Measurements from ENCODE around the gene MPPED2.

Gene MPPED2

GRCh38 chr11:30423886-30424285 lies 162.3 kb downstream of the MPPED2 start:
- TF ChIP-seq, protein P1, sequence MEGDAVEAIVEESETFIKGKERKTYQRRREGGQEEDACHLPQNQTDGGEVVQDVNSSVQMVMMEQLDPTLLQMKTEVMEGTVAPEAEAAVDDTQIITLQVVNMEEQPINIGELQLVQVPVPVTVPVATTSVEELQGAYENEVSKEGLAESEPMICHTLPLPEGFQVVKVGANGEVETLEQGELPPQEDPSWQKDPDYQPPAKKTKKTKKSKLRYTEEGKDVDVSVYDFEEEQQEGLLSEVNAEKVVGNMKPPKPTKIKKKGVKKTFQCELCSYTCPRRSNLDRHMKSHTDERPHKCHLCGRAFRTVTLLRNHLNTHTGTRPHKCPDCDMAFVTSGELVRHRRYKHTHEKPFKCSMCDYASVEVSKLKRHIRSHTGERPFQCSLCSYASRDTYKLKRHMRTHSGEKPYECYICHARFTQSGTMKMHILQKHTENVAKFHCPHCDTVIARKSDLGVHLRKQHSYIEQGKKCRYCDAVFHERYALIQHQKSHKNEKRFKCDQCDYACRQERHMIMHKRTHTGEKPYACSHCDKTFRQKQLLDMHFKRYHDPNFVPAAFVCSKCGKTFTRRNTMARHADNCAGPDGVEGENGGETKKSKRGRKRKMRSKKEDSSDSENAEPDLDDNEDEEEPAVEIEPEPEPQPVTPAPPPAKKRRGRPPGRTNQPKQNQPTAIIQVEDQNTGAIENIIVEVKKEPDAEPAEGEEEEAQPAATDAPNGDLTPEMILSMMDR (IDR thresholded peaks at IDR 0.05; ENCODE audit: extremely low read depth, insufficient read depth, missing control alignments): no peak
- no peak for DNase-seq (ENCODE audit: low spot score)
- in situ Hi-C loops (cut with MboI; ENCODE audit: low pct_unique_long_range_greater_than_20kb, low sequenced_read_pairs, unreplicated experiment): no loop called here

- no peak for DNase-seq (ENCODE audit: low spot score)
- TF ChIP-seq, protein P1 (IDR thresholded peaks at IDR 0.05; ENCODE audit: extremely low read depth, insufficient read depth, missing control alignments): no peak
Observed at GRCh38 chr11:30423279-30423648, 162.9 kb downstream of the MPPED2 start.

GRCh38 chr11:30422447-30423278 lies 163.5 kb downstream of the MPPED2 start:
- TF ChIP-seq, protein P1 (IDR thresholded peaks at IDR 0.05; ENCODE audit: extremely low read depth, insufficient read depth, missing control alignments): no peak
- in situ Hi-C loops (cut with MboI; ENCODE audit: low pct_unique_long_range_greater_than_20kb, low sequenced_read_pairs, unreplicated experiment): no loop called here
- no peak for DNase-seq (ENCODE audit: low spot score)

More at GRCh38 chr11:30423279-30423648, 162.9 kb downstream of the MPPED2 start:
- in situ Hi-C loops (cut with MboI; ENCODE audit: low pct_unique_long_range_greater_than_20kb, low sequenced_read_pairs, unreplicated experiment): no loop called here

DNA sequence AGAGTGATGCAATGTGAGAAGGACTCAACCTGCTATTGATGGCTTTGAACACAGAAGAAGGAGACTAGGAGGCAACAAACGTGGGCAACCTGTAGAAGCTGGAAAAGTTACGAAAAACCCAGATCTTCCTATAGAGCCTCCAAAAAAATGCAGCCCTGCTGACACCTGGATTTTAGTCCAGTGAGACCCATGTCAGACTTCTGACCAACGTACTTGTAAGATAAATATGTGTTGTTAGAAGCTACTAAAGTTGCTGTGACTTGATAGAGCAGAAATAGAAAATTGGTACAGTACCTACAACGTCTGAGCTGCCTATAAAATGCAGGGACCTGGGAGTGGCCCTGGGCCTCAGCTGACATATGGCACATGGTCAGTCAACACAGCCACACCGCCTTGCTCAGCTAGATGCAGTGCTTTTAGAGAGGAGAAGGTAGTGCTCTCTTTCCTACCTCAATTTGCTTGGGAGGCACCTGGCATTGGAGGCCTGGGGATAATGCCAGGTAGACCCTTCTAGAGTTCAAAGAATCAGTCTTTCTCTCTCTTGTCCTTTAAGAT lies 165.8 kb downstream of the MPPED2 start:
- TF ChIP-seq, protein P1 (IDR thresholded peaks at IDR 0.05; ENCODE audit: extremely low read depth, insufficient read depth, missing control alignments): no peak
- in situ Hi-C loops (cut with MboI; ENCODE audit: low pct_unique_long_range_greater_than_20kb, low sequenced_read_pairs, unreplicated experiment): no loop called here
- DNase-seq (ENCODE audit: low spot score): no peak

DNA sequence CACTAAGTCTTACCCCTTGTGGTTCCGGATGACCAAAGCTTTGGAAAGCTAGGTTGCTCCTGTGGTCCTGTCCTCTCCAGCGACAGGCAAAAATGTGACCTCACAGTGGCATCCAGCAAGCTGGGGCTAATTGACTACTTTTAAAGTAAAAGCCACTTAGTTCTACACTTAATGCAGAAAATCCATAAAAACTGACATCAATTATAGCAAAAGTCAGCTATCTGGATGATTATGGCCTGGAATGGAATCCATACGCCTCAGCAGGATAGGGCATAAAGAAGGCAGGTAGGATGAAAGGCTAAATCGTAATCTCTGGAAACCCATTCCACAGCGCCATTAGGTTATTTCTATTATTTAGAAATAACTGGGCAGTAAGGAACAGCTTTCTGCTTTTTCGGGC lies 171.3 kb downstream of the MPPED2 start:
- no peak for DNase-seq (ENCODE audit: low spot score)
- in situ Hi-C loops (cut with MboI; ENCODE audit: low pct_unique_long_range_greater_than_20kb, low sequenced_read_pairs, unreplicated experiment): no loop called here
- TF ChIP-seq, protein P1 (IDR thresholded peaks at IDR 0.05; ENCODE audit: extremely low read depth, insufficient read depth, missing control alignments): no peak

GRCh38 chr11:30414244-30414643 lies 171.9 kb downstream of the MPPED2 start:
- TF ChIP-seq, protein P1 (IDR thresholded peaks at IDR 0.05; ENCODE audit: extremely low read depth, insufficient read depth, missing control alignments): no peak
- DNase-seq (ENCODE audit: low spot score): no peak
- in situ Hi-C loops (cut with MboI; ENCODE audit: low pct_unique_long_range_greater_than_20kb, low sequenced_read_pairs, unreplicated experiment): no loop called here

Data from GM13977 (cell line).